ENCODE measurements around the gene LHPP. TPM values are rescaled to one million over a fixed set of nuclear protein-coding genes. Genes with fewer than 3 reads are reported as not detected.

LHPP gene
- total RNA-seq, 2 donors from 2014 or later, result 4.9 to 9.9 TPM

- Histone ChIP-seq H3K4me1 (peaks cover 6% of the 10 kb centered on the region), H3K4me3 (no peak overlapping the region), H3K27me3 (no peaks in the 10 kb centered on the region), H3K27ac (no peak overlapping the region), H3K36me3 (replicated peaks in 1 of 2; ENCODE audit: insufficient read depth in 1 of 2, low read depth in 2 of 2) (no peaks in the 10 kb centered on the region), H3K9me3 (no peaks in the 10 kb centered on the region)
- TF ChIP-seq POLR2A (IDR thresholded peaks at IDR 0.05) (no peak), CTCF (IDR thresholded peaks at IDR 0.05) (no peak)
- 91 to 100% methylated on average over 6 of the region's 6 CpGs for WGBS, 2 donors
- intact Hi-C loops (cut with DNase I), result no loop called here
- no peak for ATAC-seq
- no peak for DNase-seq
Measured at GRCh38 chr10:124639206-124639605, 177.6 kb downstream of the LHPP start.

- ATAC-seq (no peak), DNase-seq (no peak)
- Histone ChIP-seq H3K27me3 (no peaks in the 10 kb centered on the region), H3K27ac (no peak overlapping the region), H3K9me3 (no peaks in the 10 kb centered on the region), H3K36me3 (replicated peaks in 1 of 2; ENCODE audit: insufficient read depth in 1 of 2, low read depth in 2 of 2) (no peaks in the 10 kb centered on the region), H3K4me1 (peaks cover 6% of the 10 kb centered on the region), H3K4me3 (no peak overlapping the region)
- 90 to 99% methylated on average over 6 of the region's 6 CpGs for WGBS, 2 donors
- intact Hi-C loops (cut with DNase I), result no loop called here
- no peak for TF ChIP-seq POLR2A (IDR thresholded peaks at IDR 0.05)
- no peak for TF ChIP-seq CTCF (IDR thresholded peaks at IDR 0.05)
Measured at GRCh38 chr10:124639646-124640045, 178.0 kb downstream of the LHPP start.

- ATAC-seq (no peak), DNase-seq (no peak)
- TF ChIP-seq CTCF (IDR thresholded peaks at IDR 0.05) (no peak), POLR2A (IDR thresholded peaks at IDR 0.05) (no peak)
- WGBS, 2 donors, result 84% methylated on average over 7 of the region's 7 CpGs; no CpG with 5 or more reads in 1 of the 2 donors
- intact Hi-C loops (cut with DNase I), result no loop called here
- no peak overlapping the region for H3K27ac ChIP-seq
- no peaks in the 10 kb centered on the region for H3K27me3 ChIP-seq
- peaks cover 6% of the 10 kb centered on the region for H3K4me1 ChIP-seq
- no peaks in the 10 kb centered on the region for H3K9me3 ChIP-seq
- no peak overlapping the region for H3K4me3 ChIP-seq
- H3K36me3 ChIP-seq (replicated peaks in 1 of 2; ENCODE audit: insufficient read depth in 1 of 2, low read depth in 2 of 2), result no peaks in the 10 kb centered on the region
Measured at GRCh38 chr10:124640056-124640455, 178.4 kb downstream of the LHPP start.

GRCh38 chr10:124640538-124641231, 179.1 kb downstream of the LHPP start:
- TF ChIP-seq CTCF (IDR thresholded peaks at IDR 0.05) (no peak), POLR2A (IDR thresholded peaks at IDR 0.05) (no peak)
- H3K27ac ChIP-seq, result peak overlapping the region in 2 of 4 donors; percentile 5 to 42
- peaks cover 6% of the 10 kb centered on the region for H3K4me1 ChIP-seq
- no peaks in the 10 kb centered on the region for H3K36me3 ChIP-seq (replicated peaks in 1 of 2; ENCODE audit: insufficient read depth in 1 of 2, low read depth in 2 of 2)
- no peaks in the 10 kb centered on the region for H3K9me3 ChIP-seq
- intact Hi-C loops (cut with DNase I), result no loop called here
- DNase-seq (peak in 1 of 4 donors; percentile 45), ATAC-seq (no peak)
- WGBS, 2 donors, result 63 to 80% methylated on average over 18 to 20 of the region's 20 CpGs
- no peaks in the 10 kb centered on the region for H3K27me3 ChIP-seq
- H3K4me3 ChIP-seq, result no peak overlapping the region
